Measurements from ENCODE around the gene IFNB1. TPM values are rescaled to one million over a fixed set of nuclear protein-coding genes. Genes with fewer than 3 reads are reported as not detected.

Gene IFNB1
- total and polyA plus RNA-seq, 2 of the 4 experiments (the other 2 are of a cell fraction), result not detected

DNA sequence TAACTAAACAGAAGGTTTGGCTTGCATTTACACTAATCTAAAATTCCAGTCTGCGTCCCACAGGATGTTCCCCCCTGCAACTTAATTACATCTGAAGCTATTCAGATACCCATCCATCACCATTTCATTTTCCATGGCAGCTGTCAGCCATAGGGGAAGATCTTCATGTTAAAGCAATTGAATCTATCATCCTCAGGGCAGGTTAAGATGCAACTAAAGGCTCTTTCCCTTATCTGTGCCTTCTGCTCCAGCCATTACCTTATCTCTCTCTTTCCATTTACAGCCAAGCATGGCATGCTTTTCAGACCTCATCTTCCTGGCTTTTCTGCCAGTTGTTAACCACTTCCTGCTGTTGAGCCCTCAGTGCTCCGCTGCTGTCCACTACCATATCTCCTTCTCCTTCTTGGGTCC is 30.5 kb downstream of the IFNB1 start:
- POLR2A ChIA-PET (ENCODE audit: unreplicated experiment), result no interaction called here
- no peak overlapping the region for H4K8ac ChIP-seq (ENCODE audit: low read depth in 2 of 2, low read length in 2 of 2)

More for the DNA sequence above, 30.5 kb downstream of the IFNB1 start:
- H3K79me1 ChIP-seq (ENCODE audit: low read depth in 1 of 2, low read length in 2 of 2), result no peaks in the 10 kb centered on the region
- WGBS, 2 experiments (ENCODE audit: extremely low coverage in 2 of 2, insufficient read length in 1 of 2), result 40% methylated on average over 1 of the region's 2 CpGs; no CpG with 5 or more reads in 1 of the 2 experiments
- dilution Hi-C loops (cut with HindIII; ENCODE audit: low sequenced_read_pairs, unreplicated experiment) (no loop called here), intact Hi-C loops (cut with micrococcal nuclease) (no loop called here), in situ Hi-C loops (cut with MboI; ENCODE audit: low sequenced_read_pairs) (no loop called here)
- H2BK5ac ChIP-seq (ENCODE audit: low read depth, low read length, poor library complexity, severe bottlenecking), result no peak overlapping the region
- no peak overlapping the region for H2AFZ ChIP-seq (replicated peaks; ENCODE audit: low read length, poor library complexity)
- no peak overlapping the region for H3K4me3 ChIP-seq (ENCODE audit: insufficient read depth, low read depth, low read length)
- H2BK15ac ChIP-seq (ENCODE audit: low read depth, low read length), result no peak overlapping the region
- no peak overlapping the region for H2BK120ac ChIP-seq (ENCODE audit: low read depth, low read length)
- TF ChIP-seq NFE2L2 (IDR thresholded peaks at IDR 0.05; ENCODE audit: low read depth, low read length) (no peak), RCOR1 (IDR thresholded peaks at IDR 0.05; ENCODE audit: insufficient replicate concordance, low read length) (no peak), CHD1 (IDR thresholded peaks at IDR 0.05; ENCODE audit: low read depth, low read length) (no peak), BHLHE40 (IDR thresholded peaks at IDR 0.05; ENCODE audit: low read depth, low read length) (no peak)
- H4K20me1 ChIP-seq (ENCODE audit: insufficient read depth, low read length), result no peaks in the 10 kb centered on the region
- H2AK9ac ChIP-seq (replicated peaks; ENCODE audit: low read depth, low read length, poor library complexity), result no peak overlapping the region
- no peak overlapping the region for H3K27ac ChIP-seq (ENCODE audit: insufficient read depth, low read length)
- no peaks in the 10 kb centered on the region for H3K4me1 ChIP-seq (ENCODE audit: control insufficient read depth, insufficient read depth, low read length)
- no peak overlapping the region for H3K4ac ChIP-seq (ENCODE audit: low read depth, low read length)
- CTCF ChIA-PET, result interaction anchor here (1.6 kb wide), 1 partner anchor 63 kb away, joined by 4 read pairs; no protein-coding TSS in a partner anchor
- no peak overlapping the region for H3K23ac ChIP-seq (ENCODE audit: low read depth, low read length)
- BruUV-seq (replicated peaks), result no TSS peak
- DNase-seq, result no peak
- H3K14ac ChIP-seq (replicated peaks; ENCODE audit: low read depth, low read length), result no peak overlapping the region
- H4K5ac ChIP-seq (ENCODE audit: low read depth, low read length), result no peak overlapping the region
- peaks cover 2% of the 10 kb centered on the region for H3K27me3 ChIP-seq (ENCODE audit: control insufficient read depth, insufficient read depth, low read length)
- no peaks in the 10 kb centered on the region for H3K9me1 ChIP-seq (ENCODE audit: insufficient read depth, low read length)
- H3K9ac ChIP-seq (ENCODE audit: low read depth, low read length), result no peak overlapping the region
- ATAC-seq (ENCODE audit: low read depth), result no peak
- H2AK5ac ChIP-seq (ENCODE audit: low read depth, low read length), result no peak overlapping the region
- H3K36me3 ChIP-seq (ENCODE audit: control insufficient read depth, insufficient read depth, low read length), result no peaks in the 10 kb centered on the region
- H3K9me3 ChIP-seq (ENCODE audit: control insufficient read depth, insufficient read depth, low read length), result no peaks in the 10 kb centered on the region
- H4K91ac ChIP-seq (ENCODE audit: insufficient read depth, low read depth, low read length), result no peak overlapping the region
- no peak overlapping the region for H3K18ac ChIP-seq (ENCODE audit: low read depth, low read length)
- H2BK20ac ChIP-seq (ENCODE audit: low read depth, low read length), result no peak overlapping the region
- no peak overlapping the region for H3K56ac ChIP-seq (ENCODE audit: extremely low read depth, insufficient read depth, low read length)
- H3K4me2 ChIP-seq (ENCODE audit: low read depth, low read length), result no peak overlapping the region

Data from IMR-90 (cell line).